Amygdala (tissue), 56 donors: ENCODE results near the gene CLK3.
A peak's percentile ranks its signal among the peaks of the same experiment; 100 is the strongest.

Experiments used
- DNase-seq, 56 donors: peaks; one replicate each; lab custom pipeline; 2025; lab: John Stamatoyannopoulos, UW

CLK3 gene

DNA sequence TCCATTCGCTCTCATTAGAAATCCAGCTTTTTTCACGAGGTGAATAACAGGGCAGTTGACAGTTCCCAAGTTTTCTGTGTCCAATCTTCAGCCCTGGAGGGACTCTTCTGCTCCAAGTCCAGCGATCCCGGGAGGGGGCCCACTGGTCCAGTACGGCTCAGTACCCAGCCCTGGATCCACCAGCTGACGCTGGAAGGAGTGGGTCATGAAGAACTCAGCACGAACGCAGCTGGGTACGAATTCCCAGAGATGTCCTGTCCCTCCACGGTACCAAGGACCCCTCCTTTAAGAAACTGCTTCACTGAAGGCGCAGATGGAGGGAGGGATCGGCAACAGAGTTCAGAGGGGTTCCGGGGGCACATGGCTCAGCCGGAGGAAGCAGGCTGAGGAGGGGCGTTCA is 16.5 kb upstream of the CLK3 start:
- DNase-seq = no peak

DNA sequence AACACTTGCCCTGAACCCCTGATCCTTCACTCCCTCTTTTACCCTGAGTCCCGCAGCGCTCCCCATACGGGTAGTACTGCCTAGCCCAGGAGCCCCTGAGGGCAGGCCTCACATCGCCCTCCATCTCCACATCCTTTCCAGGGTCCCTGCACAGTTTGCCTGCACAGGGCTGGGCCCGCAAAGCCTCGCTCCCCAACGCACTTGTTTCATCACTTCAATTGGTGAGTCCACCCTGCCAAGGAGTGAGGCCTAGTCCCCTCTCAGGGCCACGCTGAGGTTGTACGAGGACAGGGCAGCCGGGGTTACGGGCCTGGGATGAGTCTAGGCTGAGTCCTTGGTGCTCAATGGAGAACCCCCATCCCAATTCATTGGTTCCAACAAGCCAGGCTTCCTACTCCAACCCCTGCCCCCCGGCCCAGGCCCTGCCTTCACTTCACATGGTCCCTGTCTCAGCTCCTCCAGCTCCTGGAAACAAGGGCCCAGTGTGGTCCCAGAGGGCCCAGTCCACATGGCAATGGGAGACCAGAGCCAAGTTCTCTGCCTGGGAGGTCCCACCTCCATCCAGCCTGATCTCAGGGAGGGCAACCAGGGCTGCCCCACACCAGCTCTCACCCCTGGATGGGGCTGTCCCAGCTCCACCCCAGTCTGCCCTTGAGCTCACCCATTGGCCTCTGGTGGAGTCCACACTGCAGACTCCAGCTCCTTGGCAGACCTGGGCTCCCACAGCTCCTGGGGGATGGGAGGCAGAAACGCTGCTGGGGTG is 12.4 kb upstream of the CLK3 start:
- DNase-seq = no peak

DNA sequence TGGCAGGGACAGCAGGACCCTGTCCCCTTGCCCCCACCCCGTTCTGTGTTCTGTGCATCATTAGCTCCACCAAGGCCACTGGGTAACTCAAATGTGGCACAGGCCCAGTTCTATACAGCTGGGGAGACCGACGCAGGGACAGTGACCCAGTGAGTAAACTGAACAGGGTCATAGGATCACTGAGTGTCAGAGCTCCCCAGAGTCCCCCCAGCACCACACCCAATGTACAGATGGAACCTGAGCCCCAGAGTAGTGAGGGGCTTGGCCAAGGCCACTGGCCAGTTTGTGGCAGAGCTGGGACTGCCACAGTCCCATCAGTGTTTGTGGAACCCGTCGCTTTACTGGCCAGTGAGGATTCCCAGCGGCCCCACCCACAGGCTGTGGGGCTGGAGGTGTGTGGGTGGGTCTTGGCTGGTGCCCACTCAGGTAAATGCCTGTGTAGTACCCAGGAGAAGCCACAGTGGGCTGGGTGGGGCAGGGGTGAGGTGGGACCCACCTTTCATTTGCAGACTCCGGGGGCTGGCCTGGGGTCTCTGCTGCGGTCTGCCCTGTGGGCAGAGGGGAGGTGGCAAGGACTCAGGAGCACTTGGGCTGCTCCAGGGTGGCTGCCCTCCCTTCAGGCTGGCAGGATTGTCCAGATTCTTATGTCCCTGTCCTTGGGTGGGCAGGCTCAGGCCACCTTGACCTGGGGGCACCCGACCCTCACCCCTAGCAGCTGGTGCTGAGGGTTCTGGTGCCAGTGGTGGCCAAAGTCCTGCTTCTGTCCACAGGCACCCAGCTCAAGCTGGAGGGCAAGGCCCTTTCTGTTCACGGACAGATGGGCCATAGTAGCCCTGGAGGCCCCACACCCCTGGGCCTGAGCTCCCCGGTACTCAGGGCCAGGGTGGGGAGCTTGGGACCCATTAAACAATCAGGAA is 11.6 kb upstream of the CLK3 start:
- no peak for DNase-seq

DNA sequence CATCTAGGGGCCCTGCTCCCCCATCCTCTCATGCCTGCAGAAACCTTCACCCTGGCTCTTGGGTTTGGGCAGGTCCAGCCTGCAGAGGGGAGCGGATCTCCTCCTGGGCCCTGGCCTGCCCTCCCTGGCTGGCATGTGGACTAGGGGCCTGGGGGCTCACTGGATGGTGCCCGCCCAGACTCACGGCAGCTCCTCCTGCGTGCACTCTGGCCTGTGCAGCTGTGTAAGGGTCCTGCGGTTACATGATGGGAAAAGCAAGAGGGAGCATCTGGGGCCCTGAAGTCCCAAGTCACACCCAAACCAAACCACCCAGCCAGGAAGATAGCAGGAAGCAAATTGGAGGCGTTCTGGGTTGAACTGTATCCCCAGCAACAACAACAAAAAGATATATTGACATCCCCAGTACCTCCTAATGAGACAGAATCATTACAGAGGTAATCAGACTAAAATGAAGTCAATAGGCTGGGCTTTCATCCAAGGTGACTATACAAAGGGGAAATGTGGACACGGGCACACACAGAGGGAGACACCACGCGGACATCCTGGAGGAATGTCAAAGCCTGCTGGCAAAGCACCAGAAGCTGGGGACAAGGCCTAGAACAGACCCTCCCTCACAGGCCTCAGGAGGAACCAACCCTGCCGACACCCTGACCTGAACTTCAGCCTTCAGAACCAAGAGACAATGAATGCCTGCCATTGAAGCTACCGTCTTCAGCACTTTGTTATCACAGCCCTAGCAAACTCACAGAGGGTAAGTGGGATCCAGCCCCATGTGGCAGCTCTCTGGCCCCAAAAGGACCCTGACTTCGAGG is 10.4 kb upstream of the CLK3 start:
- DNase-seq = no peak

DNA sequence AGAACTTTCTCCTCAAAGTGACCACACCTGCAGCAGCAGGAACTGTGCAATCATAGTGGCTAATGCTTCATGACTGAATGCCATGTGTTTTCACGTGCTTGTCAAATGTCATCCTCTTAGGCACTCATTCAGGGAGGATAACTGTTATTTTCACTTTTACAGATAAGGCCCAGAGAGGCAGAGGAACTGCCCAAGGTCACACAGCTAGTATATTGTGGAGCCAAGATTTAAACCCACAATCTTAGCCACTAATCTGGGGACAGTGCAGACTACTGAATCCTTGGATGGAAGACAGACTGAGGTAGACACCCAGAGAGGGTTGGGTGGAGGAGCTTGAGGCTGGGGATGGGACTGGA is 9.9 kb upstream of the CLK3 start:
- DNase-seq = no peak

DNA sequence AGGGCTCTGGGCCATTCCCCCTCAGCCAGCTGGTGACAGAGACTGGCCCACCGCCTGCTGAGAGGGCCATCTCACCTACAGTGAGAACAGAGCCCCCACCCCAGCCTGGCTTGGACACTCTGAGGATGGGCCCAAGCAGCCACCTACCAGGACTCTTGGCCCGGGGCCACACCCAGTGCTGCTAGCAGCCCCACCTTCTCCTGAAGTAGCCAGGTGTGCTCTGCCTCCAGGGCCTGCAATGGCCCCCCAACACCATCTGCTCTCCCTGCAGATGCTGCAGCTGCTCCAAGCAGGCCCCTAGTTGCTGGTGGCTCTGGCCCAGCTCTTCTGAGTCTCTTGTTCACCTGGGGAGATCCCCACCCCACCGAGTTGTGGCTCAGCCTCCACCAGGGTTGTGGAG is 6.8 kb upstream of the CLK3 start:
- no peak for DNase-seq

DNA sequence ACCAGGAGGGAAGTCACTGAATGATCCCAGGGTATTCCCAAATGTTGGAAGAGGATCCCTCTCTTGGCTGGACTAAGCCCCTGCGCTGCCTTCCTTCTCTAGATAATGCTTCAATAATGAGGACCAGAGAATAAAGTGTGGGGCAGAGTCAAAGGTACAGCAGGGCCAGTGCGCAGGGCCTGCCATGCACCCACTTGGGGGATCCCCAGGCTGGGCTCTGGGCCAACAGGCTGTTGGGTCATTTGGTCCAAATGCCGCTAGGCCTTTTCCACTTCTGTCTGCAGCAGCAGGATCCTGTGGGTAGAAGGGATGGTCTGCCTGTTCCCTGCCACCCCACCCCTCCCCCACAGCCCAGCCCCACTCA is 5.7 kb upstream of the CLK3 start:
- DNase-seq = no peak

DNA sequence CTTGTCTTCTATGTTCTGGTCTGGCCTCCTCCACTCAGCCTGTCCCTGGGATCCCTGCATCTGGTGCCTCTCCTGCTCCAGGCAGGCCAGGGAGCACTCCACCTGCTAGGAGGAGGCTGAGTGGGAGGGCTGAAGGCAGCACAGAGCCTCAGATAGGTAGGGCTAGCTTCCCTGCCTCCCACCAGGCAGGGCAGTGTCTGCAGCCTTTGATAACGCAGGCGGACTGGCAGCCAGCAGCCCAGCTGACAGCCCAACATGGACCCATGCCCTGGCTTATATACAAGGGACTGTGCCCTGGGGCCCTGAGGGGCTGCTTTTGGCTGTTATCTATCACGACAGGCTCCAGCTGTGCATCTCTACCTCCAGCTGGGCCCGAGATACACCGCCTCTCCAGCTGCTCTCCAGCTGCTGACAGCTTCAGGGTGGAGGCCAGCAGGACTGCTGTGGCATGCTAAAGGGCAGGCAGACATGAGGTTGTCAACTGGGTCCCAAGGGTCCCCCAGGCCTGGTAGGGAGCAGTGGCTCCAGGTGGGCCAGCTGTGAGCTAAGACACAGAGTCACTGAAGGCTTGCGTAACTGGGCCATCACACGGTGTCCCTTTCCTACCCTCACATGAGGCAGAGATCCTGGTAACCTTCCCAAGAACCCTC is 5.2 kb upstream of the CLK3 start:
- no peak for DNase-seq

DNA sequence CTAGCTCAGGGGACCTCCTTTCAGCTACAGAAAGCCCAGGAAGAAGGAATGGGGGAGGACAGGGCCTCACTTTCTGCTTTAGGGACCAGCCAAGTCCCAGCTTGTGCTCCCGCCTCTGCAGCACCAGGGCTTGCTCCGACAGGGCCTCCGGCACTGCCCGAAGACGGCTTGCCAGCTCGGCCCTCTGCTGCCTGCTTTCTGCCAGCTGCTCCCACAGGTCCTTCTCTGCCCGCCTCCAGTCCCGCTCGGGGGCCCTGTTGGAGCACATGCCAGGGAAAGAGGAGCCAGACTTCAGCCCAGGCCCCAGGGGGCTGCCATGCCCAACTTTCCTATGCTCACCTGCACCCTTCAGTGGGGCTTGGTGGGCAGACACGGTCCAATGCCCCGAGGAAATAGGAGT is 4.3 kb upstream of the CLK3 start:
- DNase-seq = peak in 1 of 56 donors; percentile 8

DNA sequence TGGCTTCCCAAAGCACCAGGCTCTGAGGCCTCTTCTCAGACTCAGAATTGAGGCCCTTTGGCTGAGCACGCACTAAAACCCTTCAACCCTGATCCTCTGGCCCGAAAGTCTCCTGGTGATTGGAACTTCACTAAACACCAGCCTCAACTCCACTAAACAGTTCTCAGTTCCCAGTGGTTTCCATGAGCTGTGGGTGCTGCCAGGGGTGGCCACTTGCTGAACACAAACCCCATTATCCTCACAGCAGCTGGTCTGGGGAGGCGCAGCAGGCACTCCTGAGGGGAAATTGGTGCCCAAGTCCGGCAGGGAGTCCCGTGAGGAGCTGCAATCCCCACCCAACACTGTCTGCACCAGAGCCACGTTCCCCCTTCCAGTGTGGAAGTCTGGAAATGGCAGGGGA is 3.8 kb upstream of the CLK3 start:
- DNase-seq = no peak

DNA sequence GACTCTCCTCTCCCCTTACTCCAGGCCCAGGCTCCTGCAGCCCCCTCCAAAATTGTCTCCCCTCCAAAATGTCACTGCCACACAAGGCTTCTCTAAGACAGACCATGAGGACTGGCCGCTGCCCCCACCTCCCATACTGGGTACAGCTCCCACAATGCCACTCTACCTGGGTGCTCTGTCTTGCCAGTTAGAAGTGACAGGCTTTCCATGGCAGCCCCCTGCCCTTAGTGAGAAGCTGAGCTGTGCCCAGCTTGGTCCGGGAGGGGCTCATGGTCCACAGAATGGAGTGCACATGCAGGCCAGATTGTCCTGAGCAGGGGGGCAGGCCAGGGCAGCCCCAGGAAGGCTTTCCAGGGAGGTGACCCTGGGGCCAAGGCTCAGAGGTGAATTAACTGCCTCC is 3.0 kb upstream of the CLK3 start:
- no peak for DNase-seq

DNA sequence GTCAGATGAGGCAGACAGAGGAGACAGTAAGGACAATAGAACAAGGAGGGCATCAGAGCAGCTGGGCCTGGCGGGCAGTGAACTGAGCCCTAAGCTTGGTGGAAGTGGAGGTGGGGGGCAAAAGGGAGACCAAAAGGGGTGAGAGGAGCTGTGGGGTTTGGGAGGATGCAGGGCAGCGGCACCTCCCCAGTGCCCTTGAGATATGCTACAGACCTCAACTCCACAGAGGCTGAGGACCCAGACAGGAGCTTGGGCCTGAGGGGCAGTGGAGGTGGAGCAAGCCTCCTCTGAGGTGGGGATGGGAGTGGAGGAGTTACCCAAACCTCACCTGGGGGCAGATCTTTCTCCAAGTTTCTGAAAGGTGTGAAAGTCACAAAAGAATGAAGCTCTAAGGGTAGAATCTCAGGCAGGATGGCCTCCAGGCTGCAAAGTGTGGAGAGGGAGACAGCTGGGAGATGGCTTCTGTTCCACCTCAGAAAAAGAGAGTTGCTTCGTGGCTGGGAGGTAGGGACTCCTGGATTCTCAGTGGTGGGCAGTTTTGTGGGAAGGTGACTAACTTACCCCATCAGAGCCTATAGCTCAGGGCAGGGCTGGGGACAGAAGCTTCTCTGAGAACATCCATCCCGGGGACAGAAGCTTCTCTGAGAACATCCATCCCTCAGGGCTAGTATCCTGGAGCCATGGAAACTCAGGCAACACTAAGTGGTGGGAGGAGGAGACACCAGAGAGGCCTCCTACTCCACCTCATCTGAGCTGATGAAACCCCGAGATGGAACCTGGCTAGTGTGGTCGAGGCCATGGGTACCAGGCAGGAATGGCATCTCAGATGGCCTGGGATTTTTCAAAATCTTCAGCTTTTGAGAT is 2.3 kb upstream of the CLK3 start:
- DNase-seq = no peak

DNA sequence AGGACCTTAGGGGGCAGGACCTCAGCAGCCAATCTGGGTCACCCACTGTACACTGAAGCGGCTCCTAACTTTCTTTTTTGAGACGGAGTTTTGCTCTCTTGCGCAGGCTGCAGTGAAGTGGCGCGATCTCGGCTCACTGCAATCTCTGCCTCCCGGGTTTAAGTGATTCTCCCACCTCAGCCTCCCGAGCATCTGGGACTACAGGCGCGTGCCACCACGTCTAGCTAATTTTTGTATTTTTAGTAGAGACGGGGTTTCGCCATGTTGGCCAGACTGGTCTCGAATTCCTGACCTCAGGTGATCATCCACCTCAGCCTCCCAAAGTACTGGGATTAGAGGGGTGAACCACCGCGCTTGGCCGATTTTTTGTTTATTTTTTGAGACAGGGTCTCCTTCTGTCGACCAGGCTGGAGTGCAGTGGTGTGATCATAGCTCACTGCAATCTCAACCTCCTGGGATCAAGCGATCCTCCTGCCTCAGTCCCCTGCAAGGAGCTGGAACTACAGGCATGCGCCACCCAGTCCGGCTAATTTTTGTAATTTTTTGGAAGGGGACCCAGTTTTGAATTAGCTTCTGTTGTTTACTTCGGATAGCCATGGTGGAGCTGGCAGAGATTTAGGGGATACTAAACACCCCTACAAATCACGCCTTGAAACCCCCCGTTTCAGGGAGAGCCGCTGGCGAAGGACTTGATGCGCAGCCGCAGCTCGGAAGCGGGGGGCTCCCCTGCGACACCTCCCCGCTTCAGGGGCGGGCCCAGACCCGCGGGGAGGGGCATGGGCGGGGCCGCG is 1.5 kb upstream of the CLK3 start:
- DNase-seq = peak in 6 of 56 donors; percentile 43 to 81 (median 55)

DNA sequence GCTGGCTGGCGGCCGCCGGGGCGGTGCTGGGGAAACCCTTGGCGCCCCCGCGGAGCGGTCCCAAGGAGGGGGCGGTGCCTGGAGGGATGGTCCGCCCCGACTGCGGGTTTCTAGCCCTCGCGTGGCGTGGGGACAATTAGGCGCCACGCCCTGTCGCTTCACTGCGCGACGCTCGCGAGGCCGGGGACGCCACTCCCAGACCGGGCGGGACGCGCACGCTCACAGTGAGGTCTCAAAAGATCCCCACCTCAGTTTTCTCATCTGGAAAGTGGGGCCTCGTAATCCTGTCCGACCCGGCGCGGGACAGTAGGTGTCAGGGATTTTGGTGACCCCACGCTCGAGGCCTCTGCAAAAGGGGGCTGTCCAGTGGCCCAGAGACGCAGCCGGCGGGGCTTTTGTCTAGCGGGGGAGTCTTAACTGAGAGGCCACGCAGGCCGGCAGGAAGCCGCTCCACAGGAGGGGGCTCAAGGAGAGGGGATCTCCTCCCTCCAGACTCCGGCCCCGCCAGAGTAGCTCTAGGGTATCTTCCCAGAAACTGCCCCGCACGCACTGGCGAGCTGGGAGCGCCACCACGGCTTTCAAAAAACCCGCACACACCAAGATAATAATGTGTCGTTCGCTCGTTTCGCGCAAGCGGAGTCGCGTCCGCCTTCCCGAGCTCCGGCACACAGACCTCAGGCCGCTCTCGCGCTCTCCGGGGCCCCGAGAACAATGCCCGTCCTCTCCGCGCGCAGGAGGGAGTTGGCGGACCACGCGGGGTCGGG is 710 bp upstream of the CLK3 start:
- DNase-seq = peak in 49 of 56 donors; percentile 8 to 86 (median 70)

DNA sequence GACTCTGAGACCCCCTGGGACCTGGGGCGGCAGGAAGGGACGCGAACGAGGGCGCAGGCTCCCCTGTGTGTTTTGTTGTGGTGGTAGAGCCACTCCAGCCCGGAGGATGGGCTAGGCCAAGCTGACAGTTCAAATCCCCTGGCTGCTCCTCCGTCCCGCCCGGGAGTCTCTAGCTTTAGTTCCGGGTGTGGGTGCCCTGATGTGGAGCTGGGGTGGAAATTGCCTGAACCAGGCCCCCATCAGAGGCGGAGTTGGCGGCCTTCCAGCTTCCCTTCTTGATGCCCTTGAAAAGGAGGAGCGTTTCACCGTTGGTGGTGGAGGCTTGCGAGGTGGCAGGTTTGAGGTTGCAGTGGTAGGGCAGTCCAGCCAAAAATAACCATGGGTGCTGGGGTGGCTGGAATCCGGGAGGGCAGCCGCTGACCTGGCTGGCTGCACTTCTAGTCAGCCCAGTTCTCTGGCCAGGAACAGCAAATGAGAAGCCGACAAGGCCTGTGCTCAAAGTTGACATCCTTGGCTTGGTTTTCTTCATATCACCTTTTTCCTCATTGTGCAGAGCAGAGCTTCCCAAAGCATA is 817 bp downstream of the CLK3 start:
- peak in 27 of 56 donors; percentile 9 to 56 (median 33) for DNase-seq

DNA sequence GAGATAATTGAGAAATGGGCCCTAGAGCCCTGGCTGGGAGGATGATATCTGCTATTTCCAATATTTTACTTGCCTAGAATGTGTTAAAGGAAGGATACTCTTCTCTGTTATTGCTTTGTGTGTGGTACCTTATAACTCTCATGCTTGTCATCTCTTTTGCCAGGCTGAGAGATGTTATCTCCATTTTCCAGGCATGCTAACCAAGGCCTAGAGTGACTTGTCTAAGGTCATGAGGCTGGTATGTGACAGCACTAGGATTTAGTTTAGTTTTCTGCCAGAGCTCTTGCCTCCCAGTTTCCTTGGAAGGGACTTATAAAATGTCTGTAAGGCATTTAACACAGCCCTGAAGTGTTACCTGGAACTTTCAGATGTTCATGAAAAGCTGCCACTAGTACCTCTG is 1.4 kb downstream of the CLK3 start:
- DNase-seq = no peak

DNA sequence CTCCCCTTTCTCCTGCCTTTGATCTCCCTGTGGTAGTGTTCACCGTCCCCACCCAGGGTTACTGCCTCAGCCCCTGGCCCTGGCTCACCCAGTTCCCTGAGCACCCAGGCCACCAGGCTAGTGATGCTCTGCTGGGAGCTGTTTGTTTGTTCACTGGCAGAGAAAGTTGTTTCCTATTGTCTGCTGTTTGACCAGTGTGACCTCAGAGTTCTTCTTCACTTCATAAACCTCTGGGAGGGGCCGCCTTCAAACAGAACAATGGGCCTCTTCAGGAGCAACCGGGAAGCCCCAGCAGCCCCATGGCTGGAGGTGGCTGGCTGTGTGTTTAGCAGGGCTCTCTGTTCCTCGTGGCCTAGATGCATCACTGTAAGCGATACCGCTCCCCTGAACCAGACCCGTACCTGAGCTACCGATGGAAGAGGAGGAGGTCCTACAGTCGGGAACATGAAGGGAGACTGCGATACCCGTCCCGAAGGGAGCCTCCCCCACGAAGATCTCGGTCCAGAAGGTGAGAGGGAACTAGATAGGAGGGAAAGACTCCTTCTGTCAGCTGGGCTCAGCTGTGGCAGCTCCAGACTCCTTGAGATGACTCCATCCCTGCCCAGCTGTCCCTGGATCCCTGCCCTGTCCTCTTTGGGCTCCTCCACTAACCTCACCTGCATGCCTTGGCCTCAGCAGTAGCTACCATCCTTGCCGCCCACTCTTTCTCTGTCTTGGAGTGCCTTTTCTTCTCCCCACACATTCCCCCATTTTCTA is 3.4 kb downstream of the CLK3 start:
- no peak for DNase-seq
